ENCODE data around the gene TBC1D3D.
"Not testable (repeated sequence)": the region's sequence is repeated elsewhere in the genome, so short reads cannot be mapped to it uniquely, and the experiment has no call there.

TBC1D3D gene

GRCh38 chr17:38003676-38004075, at the start of gene TBC1D3D:
Gene TBC1D3D (plus strand): TSS chr17:38003976. CDS start chr17:38005561, 1,585 bp downstream.
- not testable (repeated sequence) for DNase-seq

GRCh38 chr17:37988960-37989359, 14.8 kb upstream of the TBC1D3D start, which contains the start of gene TBC1D3L:
Gene TBC1D3L (minus strand): TSS chr17:37989060. CDS start chr17:37987520, 1,540 bp downstream.
- DNase-seq, result not testable (repeated sequence)

Measured in right hindlimb (tissue), 1 donor.